GM18870 (cell line): ENCODE results near the gene PLEKHA7.
A peak's percentile ranks its signal among the peaks of the same experiment; 100 is the strongest.

ENCODE experiments used
- ATAC-seq: cut with Tn5 transposase; IDR thresholded peaks from one replicate; pipeline ENCODE4 v1.9.1; 2021; ENCODE audit warnings: moderate library complexity; ENCODE audit not compliant: unreplicated experiment

The PLEKHA7 gene

DNA sequence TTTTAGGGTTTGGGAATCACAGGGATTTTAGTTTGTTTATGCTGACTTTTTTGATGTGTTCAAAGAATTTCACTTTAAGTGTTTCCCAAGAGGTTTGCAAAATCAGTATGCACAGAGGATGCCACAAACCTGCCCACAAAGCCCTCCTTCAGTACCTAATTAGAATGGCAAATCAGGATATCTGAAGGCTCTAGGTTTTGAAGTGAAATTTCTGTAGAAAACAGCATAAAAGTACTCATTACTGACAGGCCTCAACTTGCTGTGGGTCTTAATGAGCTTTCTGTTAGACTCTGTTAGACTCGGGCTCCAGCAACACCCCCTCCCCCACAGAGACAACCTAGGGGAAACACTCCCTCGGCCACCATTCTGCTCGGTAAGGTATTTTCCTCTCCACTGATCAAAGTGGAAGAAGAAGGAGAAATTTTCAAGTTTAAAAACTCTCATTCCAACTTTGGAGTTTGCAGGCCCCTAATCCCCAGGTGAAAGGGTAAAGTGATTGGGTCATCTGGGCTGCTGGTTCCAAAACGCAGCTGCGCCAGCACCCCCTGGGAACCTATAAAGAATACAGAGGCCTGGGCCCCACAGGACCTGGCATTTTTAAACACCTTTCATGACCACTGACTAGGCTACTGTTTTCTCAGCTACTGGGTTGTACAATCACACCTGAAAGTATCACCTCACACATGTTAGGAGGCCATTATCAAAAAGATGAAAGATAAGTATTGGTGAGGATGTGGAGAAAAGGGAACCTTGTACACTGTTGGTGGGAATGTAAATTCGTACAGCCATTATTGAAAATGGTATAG lies 67.5 kb downstream of the PLEKHA7 start:
- peak; percentile 72 for ATAC-seq

DNA sequence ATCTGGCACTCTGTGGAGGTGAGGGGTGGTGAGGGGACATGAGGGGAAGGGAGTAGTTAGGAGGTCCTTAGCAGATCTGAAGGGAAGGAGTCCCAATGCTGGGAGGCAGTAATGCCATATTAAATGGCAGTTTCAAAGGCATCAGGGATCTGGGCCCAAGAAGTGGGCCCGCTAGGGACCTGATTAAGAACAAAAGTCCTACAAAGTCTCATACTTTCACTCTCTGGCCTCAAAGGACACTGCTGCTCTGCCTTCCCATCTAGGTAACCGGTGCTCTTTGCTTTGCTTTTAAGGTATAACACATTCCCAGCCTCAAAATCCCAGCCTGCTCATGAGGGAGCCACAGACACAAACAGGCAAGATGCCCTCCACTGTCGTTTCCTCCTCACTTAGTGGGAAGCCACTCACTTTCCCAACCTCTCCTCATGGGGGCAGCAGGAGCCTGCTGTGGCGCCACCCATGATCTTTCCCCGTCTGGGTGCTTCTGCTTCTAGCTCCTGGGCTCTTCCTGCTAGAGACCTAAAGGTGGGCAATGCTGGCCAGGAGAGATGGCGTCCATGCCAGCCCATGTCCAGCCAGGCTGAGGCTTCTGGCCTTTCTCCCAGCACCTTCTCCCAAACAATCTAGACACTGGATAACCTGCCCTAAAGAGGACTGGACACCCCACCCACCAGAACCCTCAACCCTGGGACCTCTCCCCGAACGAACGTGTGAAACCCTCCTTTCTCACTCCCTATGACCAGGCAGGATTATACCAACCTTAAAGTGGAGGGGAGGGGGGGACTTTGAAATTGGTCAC lies 68.3 kb downstream of the PLEKHA7 start:
- ATAC-seq: peak; percentile 68

DNA sequence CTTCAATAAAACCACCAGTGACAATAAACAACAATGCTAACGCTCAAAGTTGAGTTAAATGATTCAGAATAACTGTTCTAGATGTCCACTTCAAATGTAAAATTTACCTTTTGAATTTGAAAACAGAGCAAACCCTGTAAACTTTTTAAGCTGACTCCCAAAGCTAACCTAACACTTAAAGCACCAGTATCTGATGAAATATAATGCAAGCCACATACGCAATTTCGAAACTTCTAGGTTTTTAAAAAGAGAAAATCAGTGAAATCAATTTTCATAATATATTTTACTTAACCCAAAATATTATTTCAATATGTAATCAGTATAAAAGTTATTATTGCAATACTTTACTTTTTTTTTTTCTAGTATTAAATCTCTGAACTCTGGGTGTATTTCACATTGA lies 71.3 kb downstream of the PLEKHA7 start:
- no peak for ATAC-seq

DNA sequence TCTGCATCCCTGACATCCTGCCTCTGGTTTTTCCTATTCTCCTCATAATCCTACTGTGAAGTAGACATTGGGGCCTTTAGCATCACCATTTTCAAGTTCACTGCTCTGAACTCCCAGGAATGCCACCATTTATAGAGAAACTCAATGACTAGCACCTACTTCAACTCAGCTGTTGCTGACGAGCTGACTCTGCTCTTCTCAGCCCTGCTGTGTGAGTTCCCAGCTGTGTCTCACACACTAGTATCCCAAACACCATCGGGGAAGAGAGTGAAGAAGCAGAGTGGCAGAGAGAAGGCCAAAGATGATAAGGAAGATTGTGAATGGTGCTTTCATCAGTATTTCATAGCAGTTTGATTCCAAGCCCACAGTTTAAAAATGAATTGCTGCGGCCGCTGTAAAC lies 71.9 kb downstream of the PLEKHA7 start:
- no peak for ATAC-seq

DNA sequence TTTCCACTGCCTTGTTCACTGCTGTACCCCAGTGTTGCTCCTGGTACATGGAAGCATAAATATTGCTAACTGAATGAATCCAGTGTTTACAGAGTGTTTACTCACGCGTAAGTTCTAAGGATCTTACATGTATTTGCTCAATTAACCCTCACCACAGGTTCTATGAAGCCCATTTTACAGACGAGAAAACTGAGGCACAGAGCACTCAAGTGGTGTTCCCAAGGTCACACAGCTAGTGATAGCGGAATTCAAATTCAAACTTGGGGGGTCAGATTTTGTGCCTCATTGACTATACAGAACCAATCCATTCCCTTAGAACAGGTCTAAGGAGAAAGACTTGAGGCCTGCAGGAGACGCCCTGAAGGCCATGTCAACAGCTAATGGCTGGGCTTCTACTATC lies 72.3 kb downstream of the PLEKHA7 start:
- ATAC-seq: no peak

DNA sequence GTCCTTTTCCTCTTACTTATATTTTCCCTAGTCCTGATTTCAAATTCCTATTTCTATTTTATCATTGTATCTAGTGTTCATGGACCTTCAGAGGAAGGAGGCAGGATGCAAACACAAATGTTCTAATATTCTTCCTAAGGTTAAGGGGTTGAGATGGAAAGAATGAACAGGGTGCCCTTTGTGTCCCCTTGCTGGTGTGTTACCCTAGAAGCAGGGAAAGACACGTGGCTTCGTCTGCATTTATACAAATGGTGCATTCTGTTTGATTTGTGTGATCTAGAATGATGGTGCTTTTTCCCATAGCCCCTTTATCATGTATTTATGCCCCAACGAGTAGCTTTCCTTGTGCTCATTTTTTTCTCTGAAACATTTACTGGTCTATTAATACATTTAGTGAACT lies 76.2 kb downstream of the PLEKHA7 start:
- ATAC-seq: no peak

DNA sequence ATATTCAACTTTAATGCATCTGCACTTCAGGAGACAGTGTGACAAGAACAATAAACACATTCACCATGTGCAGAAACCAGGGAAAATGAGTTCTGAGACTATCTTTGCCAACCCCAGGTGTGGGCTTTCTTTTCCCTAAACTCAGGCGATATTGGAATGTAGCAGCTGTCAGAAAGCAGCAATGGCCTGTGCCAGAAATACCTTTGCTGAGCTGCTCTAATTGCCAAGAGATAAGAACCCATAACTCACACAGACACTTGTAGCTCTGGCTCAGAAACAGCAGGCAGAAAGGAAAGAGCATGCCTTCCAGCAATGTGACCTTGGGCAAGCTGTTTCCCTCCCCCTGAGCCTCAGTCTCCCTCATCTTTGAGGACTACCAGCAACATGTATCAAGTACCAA lies 77.6 kb downstream of the PLEKHA7 start:
- ATAC-seq: no peak

DNA sequence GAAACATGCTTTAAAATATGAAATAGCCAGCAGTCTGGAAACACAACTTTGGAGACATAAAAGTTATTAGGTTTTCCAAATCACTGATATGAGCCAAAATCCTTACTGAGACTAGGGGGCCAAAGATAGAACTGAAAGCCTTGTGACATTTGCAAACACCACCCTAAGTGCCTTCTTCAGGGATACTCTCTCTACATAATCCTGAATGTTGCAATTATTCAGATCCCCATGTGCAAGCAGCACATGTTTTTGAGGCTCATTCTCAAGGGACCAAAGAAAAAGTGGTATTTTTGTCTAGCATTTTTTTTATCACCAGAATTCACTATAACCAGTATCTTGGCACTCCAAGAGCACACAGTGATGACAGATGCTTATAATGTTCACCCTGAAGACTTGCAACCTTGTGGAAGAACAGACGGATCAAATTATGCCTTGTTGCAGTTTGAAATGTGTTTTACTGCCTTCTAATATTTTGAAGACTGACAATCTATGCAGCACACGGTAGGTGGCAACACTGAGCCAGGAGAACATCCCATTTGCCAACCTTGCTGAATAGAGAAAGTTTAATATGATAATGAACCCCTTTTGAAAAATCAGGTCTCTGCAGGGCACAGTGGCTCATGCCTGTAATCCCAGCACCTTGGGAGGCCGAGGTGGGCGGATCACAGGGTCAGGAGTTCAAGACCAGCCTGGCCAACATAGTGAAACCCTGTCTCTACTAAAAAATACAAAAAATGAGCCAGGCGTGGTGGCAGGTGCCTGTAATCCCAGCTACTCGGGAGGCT lies 78.5 kb downstream of the PLEKHA7 start:
- ATAC-seq: no peak

DNA sequence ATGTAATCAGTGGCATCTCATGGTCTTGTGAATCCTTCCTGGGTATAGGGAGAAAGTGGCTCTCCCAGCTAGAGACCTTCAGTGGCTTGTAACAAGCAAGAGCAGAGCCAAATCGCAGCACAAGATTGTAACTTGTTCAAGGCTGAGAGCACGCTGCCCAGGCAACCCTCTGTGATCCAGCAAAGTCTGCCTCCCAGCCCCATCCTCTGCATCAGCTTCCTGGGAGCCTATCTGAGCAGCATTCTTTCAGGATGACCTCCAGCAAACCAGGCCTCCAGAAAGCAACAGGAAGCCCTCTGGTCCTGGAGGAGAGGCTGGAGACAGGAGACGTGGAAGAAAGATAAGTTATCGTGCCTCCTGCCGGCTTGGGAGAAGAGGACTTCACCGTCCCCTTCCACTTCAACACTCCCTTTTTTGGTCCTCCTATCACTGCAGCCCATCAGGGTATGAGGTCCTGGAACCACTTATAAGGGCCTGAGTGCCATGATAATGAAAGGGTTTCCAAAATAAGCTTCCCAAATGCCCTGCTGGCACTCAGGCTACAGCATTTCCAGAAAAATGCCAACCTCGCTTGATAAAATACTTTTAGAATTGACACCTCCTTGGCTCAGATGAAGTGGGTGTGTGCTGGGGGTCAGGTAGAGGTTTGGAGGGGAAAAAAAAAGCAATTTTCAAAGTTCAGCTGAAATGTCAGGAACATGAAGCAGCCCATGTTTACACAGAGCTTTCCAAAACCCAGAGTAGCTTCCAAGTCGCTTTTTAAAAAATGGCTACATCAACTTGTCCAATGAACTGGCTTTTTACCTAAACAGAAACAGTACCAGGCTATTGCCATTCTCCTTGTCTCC lies 80.2 kb downstream of the PLEKHA7 start:
- ATAC-seq: no peak

DNA sequence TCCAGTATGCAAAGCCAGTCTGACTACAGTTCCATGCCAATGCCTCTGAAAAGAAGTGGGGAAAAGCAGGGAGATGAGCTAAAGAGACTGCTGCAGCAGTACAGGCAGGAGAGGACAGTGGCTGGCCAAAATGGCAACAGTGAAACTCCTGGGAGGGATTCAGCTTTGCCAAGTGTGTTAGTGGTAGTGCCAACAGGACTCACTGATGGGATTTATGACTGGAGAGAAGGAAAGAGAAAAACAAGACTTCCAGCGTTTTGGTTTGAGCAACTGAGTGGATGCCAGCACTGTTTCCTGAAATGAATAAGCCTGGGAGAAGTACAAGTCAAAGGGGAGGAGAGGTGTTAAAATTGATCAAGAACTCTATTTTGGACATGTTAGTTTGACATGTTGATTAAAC lies 80.9 kb downstream of the PLEKHA7 start:
- ATAC-seq: no peak

DNA sequence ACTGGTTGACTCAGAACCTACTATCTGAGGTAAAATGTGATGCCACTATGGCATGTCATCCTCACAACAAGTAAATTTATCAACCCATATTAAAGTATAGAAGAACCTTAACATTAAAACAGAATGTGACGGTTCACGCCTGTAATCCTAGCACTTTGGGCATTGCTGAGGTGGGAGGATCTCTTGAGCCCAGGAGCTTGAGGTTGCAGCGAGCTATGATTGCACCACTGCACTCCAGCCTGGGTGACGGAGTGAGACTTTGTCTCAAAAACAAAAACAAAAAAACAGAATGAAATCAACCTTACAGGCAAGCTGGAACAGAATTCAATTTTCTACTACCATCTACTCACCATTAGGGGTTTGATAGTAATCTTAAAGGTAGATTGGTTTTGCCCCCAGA lies 86.2 kb downstream of the PLEKHA7 start:
- ATAC-seq: no peak

DNA sequence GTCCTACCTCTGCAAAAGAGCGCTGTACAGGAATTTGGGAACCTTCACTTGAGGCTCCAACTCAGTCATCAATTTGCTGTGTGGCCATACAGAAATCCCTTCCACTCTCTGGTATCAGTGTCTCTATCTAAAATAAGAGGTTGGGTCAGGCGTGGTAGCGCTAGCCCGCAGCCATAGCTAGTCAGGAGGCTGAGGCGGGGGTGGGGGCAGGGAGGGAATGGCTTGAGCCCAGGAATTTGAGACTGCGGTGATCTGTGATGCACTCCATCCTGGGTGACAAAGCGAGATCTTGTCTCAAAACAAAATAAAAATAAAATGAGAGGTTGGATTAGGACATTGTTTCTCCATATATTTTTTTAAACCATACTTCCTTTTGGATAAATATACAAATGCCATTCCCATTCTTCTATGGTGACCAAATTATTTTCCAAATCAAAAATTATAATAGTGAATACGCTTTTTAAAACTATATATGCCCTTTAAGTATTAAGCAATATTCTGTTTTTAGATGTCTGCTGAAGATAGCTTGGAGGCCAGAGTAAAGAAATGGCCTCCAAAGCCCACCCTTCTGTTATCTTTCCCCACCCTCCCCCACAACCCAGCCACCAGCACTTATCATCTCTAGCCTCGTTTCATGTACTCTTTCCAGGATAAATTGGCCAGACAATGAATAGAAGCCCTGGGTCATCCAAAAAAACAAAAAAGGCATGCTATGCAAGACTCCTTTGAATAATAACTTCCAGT lies 87.2 kb downstream of the PLEKHA7 start:
- no peak for ATAC-seq

DNA sequence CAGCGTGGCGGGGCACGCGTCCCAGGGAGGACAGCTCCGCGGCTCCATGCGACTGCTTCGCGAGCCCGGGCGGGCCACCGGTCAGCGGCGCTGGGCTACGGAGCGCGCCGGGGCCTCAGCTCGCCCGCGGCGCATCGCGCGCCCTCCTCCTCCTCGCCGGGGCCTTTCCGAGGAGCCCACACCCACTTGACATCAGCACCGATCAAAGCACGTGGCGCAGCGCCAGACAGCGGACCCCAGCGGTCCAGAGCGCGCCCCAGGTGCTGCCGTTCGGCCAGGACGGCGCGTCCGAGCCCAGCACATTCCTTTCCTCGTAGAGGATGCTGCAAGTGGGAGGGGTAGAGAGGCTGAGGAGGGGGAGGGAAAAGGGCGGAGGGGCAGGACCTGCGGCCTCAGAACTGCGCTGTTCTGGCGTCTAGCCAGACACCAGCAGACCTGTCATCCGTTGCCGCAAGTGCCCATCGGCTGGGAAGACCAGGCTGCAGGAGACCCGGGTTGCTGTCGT lies 88.6 kb downstream of the PLEKHA7 start:
- ATAC-seq: no peak

DNA sequence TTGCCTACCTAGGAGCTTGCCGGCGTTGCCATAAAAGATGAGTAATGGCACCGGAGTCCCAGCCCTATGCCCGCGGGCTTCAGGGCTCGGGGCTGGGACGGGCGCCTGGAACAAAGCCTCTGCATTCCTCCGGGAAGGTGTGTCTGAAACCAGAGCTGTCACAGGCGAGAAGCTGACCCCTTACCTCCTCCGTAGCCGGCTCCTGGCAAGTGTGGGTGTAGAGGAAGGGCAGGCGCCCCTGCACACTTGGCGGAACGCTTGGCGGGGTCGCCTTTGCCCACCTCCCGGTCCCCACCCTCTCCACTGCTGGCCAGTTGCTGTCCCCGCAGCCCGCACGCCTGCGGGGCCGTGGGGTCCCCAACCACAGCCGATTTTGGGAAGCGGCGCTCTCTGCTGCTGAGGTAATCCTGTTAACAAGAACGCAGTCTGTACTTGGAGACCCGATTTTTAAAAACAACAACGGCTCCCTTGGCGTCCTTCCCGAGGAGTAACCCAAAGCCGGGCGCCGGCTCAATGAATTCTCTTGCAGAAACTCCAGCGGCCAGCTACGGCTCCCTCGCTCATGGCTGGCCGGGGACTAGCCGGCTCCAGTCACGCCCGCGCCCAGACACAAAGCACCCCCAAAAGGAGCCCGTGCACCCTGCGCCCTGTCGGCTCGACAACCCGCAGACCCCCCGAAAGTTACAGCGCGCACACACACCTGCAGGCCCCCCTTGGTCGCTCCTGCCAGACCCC lies 89.2 kb downstream of the PLEKHA7 start:
- ATAC-seq: no peak

DNA sequence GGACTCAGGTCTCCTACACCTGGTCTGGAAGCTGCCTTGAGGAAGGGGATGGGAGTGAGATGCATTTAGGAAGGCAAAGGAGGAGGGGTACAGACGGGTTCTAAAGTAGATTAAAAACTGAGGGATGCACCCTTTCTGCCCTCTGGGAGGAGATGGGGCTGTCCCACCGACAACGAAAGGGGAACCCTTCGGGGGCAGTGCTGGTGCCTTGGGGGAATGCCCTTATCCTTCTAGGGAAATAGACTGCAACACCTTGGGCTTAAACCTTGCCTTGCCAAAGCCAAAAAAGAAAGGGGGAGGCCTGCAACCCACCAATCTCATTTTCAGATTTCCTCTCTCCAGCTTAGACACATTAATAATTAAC lies 89.8 kb downstream of the PLEKHA7 start:
- peak; percentile 41 for ATAC-seq

DNA sequence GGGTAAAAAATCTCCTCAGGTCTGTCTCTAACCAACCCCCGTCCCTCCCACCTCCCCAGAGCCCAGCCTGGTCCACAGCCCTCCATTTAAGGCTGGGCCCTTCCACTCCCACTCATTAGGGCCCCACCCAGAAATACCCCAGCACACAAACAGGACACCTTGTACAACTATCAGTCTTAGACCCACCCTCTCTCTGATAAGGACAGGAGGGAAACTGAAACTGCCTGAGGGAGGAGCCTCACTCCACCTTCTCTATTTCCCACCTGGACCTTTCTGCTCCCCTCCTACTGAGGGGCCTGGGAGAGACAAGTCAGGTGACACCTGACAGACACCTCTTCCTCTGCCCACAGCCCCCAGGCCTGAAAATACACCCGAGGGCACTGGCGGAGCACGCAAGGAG lies 90.2 kb downstream of the PLEKHA7 start:
- peak; percentile 41 for ATAC-seq

DNA sequence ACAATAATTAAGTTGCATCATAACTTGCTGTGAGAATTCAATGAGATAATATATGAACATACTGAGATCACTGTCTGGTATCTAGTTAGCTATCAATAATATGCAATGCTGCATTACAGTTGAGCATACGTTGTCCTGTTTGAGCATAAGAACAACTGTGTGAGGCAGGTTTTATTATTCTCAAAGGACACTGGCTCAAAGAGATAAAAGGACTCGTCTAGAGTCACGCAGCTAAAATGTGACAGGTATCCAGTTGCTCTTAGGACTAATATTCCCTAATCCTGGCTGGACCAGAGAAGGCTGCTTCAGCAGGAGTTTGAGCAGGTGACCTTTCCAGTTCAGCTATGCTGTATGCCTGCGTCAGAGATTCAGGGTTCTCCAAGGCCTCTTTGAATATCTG lies 92.5 kb downstream of the PLEKHA7 start:
- no peak for ATAC-seq

DNA sequence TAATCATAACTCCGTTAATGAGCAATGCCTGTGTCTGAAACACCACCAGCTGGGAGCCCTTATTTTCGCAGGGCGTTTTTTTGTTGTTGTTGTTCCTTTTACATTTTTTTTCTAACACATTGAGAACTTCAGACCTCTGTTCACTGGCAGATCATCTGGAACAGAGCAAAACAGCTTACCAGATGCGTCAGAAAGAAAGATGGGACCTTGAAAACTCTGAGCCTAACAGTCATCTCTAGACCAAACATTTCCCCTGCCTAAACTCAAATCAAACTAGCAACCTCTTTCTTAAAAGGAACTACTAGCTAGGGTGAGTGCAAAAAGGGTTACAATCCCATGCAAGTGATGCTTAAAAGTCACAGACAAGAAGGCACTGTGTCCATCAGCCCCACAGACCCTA lies 93.2 kb downstream of the PLEKHA7 start:
- peak; percentile 37 for ATAC-seq

DNA sequence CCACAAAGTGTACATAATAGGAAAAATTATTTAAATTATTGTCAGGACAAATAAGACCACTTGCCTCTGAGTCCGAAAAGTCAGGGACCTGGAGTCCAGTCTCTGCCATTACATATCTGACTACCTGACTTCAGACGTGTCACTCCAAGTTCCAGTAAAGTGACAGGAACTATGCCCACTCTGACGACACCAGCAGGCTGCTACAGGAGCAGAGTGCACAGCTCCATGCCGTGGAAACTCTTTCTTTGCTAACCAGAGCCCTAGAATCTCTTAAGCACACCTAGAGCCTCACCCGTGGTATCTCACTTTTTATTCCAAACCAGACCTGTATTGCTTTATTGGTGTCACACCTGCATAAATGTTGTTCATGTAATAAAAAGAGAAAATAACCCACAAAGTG lies 93.7 kb downstream of the PLEKHA7 start:
- ATAC-seq: no peak
